ENCODE measurements around the gene LBR.
"Not testable (repeated sequence)": the region's sequence is repeated elsewhere in the genome, so short reads cannot be mapped to it uniquely, and the experiment has no call there.

Gene LBR

DNA sequence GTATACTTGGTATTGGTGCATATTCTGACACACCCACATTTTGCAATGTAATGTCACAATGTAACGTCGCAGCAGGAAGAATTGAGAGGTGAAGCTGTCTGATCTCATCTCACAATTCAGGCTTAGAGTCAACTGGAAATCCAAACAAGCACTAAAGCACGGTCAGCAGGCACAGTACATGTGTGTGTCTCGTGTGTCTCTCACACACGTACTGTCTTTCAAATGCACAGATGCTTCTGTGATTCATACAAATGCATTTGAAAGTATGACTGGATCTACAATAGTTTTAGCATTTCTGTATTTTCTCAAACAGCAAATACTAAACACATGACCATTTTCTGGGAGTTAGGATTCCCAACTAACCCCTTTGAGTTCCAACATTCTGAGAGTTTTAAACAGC, 26.9 kb downstream of the LBR start:
- H3K27ac ChIP-seq (ENCODE audit: low read depth, low read length), result no peak overlapping the region
- H3K4me3 ChIP-seq (ENCODE audit: low read length), result no peak overlapping the region
- H3K4me1 ChIP-seq (ENCODE audit: control insufficient read depth, insufficient read depth, low read length), result no peaks in the 10 kb centered on the region
- no peak overlapping the region for H3K9ac ChIP-seq (ENCODE audit: low read length)
- H3K27me3 ChIP-seq (ENCODE audit: control insufficient read depth, insufficient read depth, low read length), result no peaks in the 10 kb centered on the region
- H3K36me3 ChIP-seq (ENCODE audit: control insufficient read depth, insufficient read depth, low read length), result peaks cover 16% of the 10 kb centered on the region

DNA sequence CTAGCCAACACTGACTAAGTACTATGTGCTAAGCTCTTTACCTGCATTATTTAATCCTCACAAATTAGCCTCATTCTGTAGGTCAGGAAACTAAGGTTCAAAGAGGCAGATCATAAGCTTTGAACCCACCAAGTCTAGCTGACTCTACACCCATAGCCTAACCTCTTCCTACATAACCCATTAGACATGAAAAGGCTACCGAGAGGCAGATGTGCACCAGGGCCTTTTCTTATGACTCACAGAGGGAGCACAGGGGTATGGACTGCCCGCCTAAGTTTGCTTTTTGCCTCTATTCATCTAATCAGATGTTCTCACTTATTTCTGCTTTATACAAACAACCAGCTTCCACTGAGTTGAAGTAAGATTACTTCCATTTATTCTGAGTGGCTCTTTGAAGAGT, 31.5 kb downstream of the LBR start:
- no peaks in the 10 kb centered on the region for H3K27me3 ChIP-seq (ENCODE audit: control insufficient read depth, insufficient read depth, low read length)
- H3K9ac ChIP-seq (ENCODE audit: low read length), result no peak overlapping the region
- H3K36me3 ChIP-seq (ENCODE audit: control insufficient read depth, insufficient read depth, low read length), result peaks cover 9% of the 10 kb centered on the region
- no peaks in the 10 kb centered on the region for H3K4me1 ChIP-seq (ENCODE audit: control insufficient read depth, insufficient read depth, low read length)
- H3K27ac ChIP-seq (ENCODE audit: low read depth, low read length), result no peak overlapping the region
- no peak overlapping the region for H3K4me3 ChIP-seq (ENCODE audit: low read length)

DNA sequence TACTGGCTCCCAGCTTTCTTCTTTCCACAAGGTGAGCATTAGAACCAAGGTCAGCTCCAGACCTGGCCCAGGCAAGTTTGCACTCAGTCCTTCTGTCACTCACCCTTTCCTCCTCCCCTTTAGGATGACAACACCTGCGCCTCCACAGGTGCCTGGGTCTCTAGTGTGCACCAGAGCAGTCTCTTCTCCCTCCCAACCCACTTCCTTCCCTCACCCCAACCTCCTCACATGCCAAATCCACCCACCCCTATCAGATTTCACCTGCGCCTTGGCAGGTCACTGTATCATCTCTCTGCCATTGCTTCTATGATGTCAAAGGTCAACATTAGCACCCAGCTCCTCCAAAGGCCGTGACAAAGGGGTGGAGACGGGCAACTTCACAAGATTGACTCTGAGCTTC, 38.0 kb downstream of the LBR start:
- Histone ChIP-seq H3K9ac (ENCODE audit: low read length) (no peak overlapping the region), H3K27me3 (ENCODE audit: control insufficient read depth, insufficient read depth, low read length) (no peaks in the 10 kb centered on the region), H3K36me3 (ENCODE audit: control insufficient read depth, insufficient read depth, low read length) (no peaks in the 10 kb centered on the region), H3K4me3 (ENCODE audit: low read length) (no peak overlapping the region), H3K4me1 (ENCODE audit: control insufficient read depth, insufficient read depth, low read length) (no peaks in the 10 kb centered on the region), H3K27ac (ENCODE audit: low read depth, low read length) (no peak overlapping the region)

DNA sequence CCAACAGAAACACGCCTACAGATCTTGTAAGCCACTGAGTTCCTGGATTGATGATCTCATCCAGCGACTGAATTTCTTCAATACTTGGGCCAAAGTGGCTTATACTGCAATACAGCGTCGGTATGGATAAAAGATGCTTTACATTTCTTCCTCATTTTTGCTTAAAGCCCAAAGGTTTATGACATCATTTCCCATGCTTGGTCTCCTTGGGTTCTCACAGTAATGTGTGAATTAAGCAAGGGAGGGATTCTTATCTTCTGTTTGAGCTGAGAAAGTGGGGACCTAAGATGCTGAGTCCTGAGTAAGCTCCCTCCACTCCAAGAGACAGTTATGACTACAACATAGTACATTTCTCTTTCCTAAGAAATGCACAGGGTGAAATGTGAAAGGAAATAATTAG, 39.5 kb downstream of the LBR start:
- Histone ChIP-seq H3K4me3 (ENCODE audit: low read length) (no peak overlapping the region), H3K4me1 (ENCODE audit: control insufficient read depth, insufficient read depth, low read length) (no peaks in the 10 kb centered on the region), H3K9ac (ENCODE audit: low read length) (no peak overlapping the region), H3K36me3 (ENCODE audit: control insufficient read depth, insufficient read depth, low read length) (no peaks in the 10 kb centered on the region), H3K27me3 (ENCODE audit: control insufficient read depth, insufficient read depth, low read length) (no peaks in the 10 kb centered on the region), H3K27ac (ENCODE audit: low read depth, low read length) (no peak overlapping the region)

DNA sequence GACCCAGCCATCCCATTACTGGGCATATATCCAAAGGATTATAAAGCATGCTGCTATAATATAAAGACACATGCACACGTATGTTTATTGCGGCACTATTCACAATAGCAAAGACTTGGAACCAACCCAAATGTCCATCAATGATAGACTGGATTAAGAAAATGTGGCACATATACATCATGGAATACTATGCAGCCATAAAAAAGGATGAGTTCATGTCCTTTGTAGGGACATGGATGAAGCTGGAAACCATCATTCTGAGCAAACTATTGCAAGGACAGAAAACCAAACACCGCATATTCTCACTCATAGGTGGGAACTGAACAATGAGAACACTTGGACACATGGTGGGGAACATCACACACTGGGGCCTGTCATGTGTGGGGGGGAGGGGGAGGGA, 41.0 kb downstream of the LBR start:
- H3K9ac ChIP-seq (ENCODE audit: low read length); H3K27ac ChIP-seq (ENCODE audit: low read depth, low read length); H3K4me3 ChIP-seq (ENCODE audit: low read length); H3K27me3 ChIP-seq (ENCODE audit: control insufficient read depth, insufficient read depth, low read length); H3K36me3 ChIP-seq (ENCODE audit: control insufficient read depth, insufficient read depth, low read length); H3K4me1 ChIP-seq (ENCODE audit: control insufficient read depth, insufficient read depth, low read length): not testable (repeated sequence)

DNA sequence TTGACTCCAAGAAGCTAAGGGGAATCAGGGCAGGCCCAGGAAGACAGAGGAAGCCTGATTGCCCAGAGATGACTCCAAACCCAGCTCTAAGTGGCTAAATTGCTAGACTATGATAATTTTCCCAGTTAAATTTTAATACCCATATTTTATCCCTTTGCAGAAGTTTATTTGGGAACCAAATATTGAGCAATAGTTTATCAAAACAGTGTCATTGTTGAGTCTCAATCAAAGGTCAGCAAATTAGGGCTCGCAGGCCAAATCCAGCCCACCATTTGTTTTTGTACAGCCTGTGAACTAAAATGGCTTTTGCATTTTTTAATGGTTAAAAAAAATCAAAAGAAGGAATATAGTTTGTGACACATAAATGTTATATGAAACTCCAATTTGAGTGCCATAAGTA, 47.1 kb downstream of the LBR start:
- Histone ChIP-seq H3K27ac (ENCODE audit: low read depth, low read length) (no peak overlapping the region), H3K4me3 (ENCODE audit: low read length) (no peak overlapping the region), H3K9ac (ENCODE audit: low read length) (no peak overlapping the region), H3K36me3 (ENCODE audit: control insufficient read depth, insufficient read depth, low read length) (no peaks in the 10 kb centered on the region), H3K27me3 (ENCODE audit: control insufficient read depth, insufficient read depth, low read length) (no peaks in the 10 kb centered on the region), H3K4me1 (ENCODE audit: control insufficient read depth, insufficient read depth, low read length) (no peaks in the 10 kb centered on the region)

DNA sequence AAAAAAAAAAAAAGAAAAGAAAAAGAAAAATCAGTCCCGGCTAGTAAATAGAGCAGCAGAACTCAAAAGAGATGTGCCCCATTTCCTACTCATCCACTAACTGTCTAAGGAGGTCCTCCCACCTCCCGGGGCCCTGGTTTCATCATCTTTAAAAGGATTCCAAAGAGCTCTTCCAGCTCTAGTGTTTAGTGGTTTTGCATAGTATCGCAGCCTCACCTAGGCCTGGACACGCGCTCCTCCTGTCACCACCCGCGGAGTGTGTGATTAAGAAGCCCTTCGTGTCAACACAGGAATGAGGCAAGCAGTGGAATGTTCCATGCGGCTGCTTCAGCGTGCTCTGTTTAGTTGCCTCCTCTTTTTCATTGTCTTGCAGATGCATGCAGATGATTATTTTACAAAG, 49.0 kb downstream of the LBR start:
- Histone ChIP-seq H3K4me1 (ENCODE audit: control insufficient read depth, insufficient read depth, low read length) (no peaks in the 10 kb centered on the region), H3K36me3 (ENCODE audit: control insufficient read depth, insufficient read depth, low read length) (no peaks in the 10 kb centered on the region), H3K27me3 (ENCODE audit: control insufficient read depth, insufficient read depth, low read length) (no peaks in the 10 kb centered on the region), H3K4me3 (ENCODE audit: low read length) (no peak overlapping the region), H3K27ac (ENCODE audit: low read depth, low read length) (no peak overlapping the region), H3K9ac (ENCODE audit: low read length) (no peak overlapping the region)

DNA sequence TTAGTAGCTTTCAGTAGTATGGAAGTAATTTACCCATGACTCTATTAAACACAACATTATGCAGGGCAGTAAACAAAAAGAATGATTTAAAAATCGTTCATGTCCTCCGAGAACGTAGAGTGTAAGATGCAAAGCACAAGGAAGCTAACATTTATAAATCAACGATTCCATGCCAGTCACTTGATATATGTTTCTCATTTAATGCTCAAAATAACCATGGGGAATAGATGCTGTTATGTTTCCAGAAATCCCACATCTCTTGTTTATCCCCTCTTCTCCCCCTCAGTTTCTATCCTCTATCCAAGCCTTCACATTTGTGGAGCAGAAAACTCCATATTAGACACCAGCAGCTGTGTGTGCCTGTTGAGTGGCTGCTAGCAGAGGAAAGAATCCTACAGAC, 52.8 kb downstream of the LBR start:
- Histone ChIP-seq H3K27me3 (ENCODE audit: control insufficient read depth, insufficient read depth, low read length) (no peaks in the 10 kb centered on the region), H3K4me3 (ENCODE audit: low read length) (no peak overlapping the region), H3K9ac (ENCODE audit: low read length) (no peak overlapping the region), H3K36me3 (ENCODE audit: control insufficient read depth, insufficient read depth, low read length) (no peaks in the 10 kb centered on the region), H3K4me1 (ENCODE audit: control insufficient read depth, insufficient read depth, low read length) (no peaks in the 10 kb centered on the region), H3K27ac (ENCODE audit: low read depth, low read length) (no peak overlapping the region)

DNA sequence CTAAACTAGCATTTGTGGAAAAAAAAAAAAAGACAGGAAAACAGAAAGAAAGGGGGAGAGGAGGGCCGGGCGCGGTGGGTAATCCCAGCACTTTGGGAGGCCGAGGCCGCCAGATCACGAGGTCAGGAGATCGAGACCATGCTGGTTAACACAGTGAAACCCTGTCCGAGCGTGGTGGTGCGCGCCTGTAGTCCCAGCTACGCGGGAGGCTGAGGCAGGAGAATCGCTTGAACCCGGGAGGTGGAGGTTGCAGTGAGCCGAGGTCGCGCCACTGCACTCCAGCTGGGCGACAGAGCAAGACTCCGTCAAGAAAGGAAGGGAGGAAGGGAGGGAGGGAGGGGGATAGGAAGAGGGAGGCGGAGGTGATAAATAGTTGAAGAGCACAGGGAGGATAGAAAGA, 54.7 kb downstream of the LBR start:
- Histone ChIP-seq H3K27ac (ENCODE audit: low read depth, low read length) (no peak overlapping the region), H3K27me3 (ENCODE audit: control insufficient read depth, insufficient read depth, low read length) (no peaks in the 10 kb centered on the region), H3K4me3 (ENCODE audit: low read length) (no peak overlapping the region), H3K9ac (ENCODE audit: low read length) (no peak overlapping the region), H3K36me3 (ENCODE audit: control insufficient read depth, insufficient read depth, low read length) (no peaks in the 10 kb centered on the region), H3K4me1 (ENCODE audit: control insufficient read depth, insufficient read depth, low read length) (no peaks in the 10 kb centered on the region)

DNA sequence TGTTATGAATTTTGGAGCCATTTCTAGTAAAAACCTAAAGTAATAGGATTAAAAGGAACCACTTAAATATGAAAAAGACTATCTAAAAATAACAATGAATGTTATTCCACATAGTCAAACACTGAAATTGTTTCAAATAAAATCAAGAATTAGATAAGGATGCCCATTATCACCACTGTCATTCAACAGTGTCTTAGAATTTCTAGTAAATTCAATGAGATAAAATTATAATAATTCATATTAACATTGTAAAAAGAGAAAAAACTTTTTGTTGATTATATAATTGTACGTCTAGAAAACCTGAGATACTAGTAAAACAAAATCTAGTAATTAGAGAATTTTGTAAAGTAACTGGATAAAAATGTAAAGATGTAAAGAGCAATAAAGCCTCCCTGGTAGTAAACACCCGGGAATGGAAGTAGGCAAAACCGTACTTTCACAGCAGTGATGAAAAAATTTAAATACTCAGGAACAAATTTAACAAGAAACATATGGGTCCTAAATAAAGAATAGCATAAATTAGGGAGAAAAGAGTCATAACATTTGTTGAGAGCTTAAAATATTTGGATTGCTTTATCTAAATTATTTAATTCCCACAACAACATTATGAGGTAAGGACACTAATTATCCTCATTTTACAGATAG, 56.4 kb downstream of the LBR start:
- no peak overlapping the region for H3K27ac ChIP-seq (ENCODE audit: low read depth, low read length)
- H3K4me3 ChIP-seq (ENCODE audit: low read length), result no peak overlapping the region
- no peak overlapping the region for H3K9ac ChIP-seq (ENCODE audit: low read length)
- no peaks in the 10 kb centered on the region for H3K36me3 ChIP-seq (ENCODE audit: control insufficient read depth, insufficient read depth, low read length)
- H3K4me1 ChIP-seq (ENCODE audit: control insufficient read depth, insufficient read depth, low read length), result no peaks in the 10 kb centered on the region
- no peaks in the 10 kb centered on the region for H3K27me3 ChIP-seq (ENCODE audit: control insufficient read depth, insufficient read depth, low read length)

DNA sequence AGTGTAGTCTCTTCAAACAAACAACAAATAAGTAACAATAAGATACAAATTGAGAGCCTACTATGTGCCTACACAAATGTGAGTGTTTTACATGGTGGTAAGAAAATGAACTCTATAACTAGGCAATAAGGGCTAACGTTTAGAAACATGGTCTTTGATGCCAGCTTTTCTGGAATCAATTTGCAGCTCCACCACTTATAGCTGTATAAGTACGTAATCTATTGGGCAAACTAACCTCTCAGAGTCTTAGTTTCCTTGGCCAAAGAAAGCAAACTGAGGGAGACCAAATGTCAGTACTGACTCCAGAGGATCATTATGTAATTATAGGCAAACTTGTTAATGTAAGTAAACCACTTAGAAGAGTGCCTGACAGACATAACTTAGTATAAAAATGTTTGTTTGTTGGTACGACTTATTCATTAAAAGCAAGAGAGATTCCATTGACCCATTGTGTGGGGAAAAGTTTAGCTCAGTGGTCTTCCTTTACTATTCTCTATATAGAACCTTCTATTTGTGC, 59.7 kb downstream of the LBR start:
- Histone ChIP-seq H3K27me3 (ENCODE audit: control insufficient read depth, insufficient read depth, low read length) (no peaks in the 10 kb centered on the region), H3K36me3 (ENCODE audit: control insufficient read depth, insufficient read depth, low read length) (no peaks in the 10 kb centered on the region), H3K27ac (ENCODE audit: low read depth, low read length) (no peak overlapping the region), H3K9ac (ENCODE audit: low read length) (no peak overlapping the region), H3K4me1 (ENCODE audit: control insufficient read depth, insufficient read depth, low read length) (no peaks in the 10 kb centered on the region), H3K4me3 (ENCODE audit: low read length) (no peak overlapping the region)

DNA sequence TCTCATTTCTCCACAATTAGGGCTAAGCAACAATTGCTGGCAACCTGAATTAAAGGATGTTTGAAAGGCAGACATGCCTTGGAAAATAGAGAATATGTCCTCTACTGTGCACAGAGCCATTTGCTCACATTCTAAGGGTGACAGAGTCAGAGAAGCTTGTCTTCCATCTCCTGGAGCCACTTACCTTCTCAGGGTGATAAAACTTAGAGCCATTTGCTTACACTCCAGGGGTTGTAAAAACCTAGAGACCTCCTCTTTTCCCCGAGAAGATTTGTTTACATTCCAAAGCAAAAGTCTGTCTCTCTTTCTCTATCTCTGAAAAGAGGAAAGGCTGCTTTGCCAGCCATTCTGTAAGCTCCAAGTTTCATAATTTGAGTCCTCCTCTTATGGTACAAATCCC, 61.3 kb downstream of the LBR start:
- no peaks in the 10 kb centered on the region for H3K4me1 ChIP-seq (ENCODE audit: control insufficient read depth, insufficient read depth, low read length)
- H3K4me3 ChIP-seq (ENCODE audit: low read length), result no peak overlapping the region
- no peak overlapping the region for H3K27ac ChIP-seq (ENCODE audit: low read depth, low read length)
- H3K36me3 ChIP-seq (ENCODE audit: control insufficient read depth, insufficient read depth, low read length), result no peaks in the 10 kb centered on the region
- H3K27me3 ChIP-seq (ENCODE audit: control insufficient read depth, insufficient read depth, low read length), result no peaks in the 10 kb centered on the region
- H3K9ac ChIP-seq (ENCODE audit: low read length), result no peak overlapping the region

DNA sequence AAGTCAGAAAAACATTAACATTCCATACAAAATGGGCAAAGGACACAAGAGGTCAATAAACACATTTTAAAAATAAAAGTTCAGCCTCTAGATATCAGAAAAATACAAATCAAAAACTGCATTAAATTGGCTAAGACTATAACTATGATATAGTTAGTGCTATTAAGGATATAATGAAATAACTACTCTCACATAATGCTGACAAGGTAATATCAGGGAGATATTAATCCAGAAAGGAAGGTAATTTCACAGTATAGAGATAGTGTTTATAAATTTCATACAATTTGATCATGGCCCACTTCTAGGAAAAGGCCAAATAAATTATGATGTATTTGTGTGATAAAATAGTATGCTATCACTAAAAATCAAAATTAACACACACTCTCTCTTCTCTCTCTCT, 61.8 kb downstream of the LBR start:
- H3K27me3 ChIP-seq (ENCODE audit: control insufficient read depth, insufficient read depth, low read length), result no peaks in the 10 kb centered on the region
- H3K36me3 ChIP-seq (ENCODE audit: control insufficient read depth, insufficient read depth, low read length), result no peaks in the 10 kb centered on the region
- no peaks in the 10 kb centered on the region for H3K4me1 ChIP-seq (ENCODE audit: control insufficient read depth, insufficient read depth, low read length)
- no peak overlapping the region for H3K27ac ChIP-seq (ENCODE audit: low read depth, low read length)
- H3K4me3 ChIP-seq (ENCODE audit: low read length), result no peak overlapping the region
- H3K9ac ChIP-seq (ENCODE audit: low read length), result no peak overlapping the region
